HEK293T (cell line): Measurements from ENCODE around the gene XIRP1.

Source experiments
- BHLHE40 ChIP-seq: fragments of 450-650 bp; IDR thresholded peaks from 2 replicates; pipeline ENCODE4 v1.6.1; 2016; ENCODE audit warnings: mild to moderate bottlenecking, moderate library complexity, borderline replicate concordance
- CTBP1 ChIP-seq: fragments of 450-650 bp; IDR thresholded peaks from 2 replicates; pipeline ENCODE4 v1.6.1; 2016; ENCODE audit warnings: borderline replicate concordance
- ELF4 ChIP-seq: fragments of 450-650 bp; IDR thresholded peaks from 2 replicates; pipeline ENCODE4 v1.6.1; 2017; ENCODE audit warnings: antibody characterized with exemption
- FOXA1 ChIP-seq: fragments of 450-650 bp; IDR thresholded peaks from 2 replicates; pipeline ENCODE4 v1.6.1; 2016; ENCODE audit warnings: mild to moderate bottlenecking
- FOXK2 ChIP-seq: fragments of 450-650 bp; IDR thresholded peaks from 2 replicates; pipeline ENCODE4 v1.6.1; 2016; ENCODE audit warnings: mild to moderate bottlenecking
- FOXM1 ChIP-seq: fragments of 450-650 bp; IDR thresholded peaks from 2 replicates; pipeline ENCODE4 v1.6.1; 2017; ENCODE audit warnings: mild to moderate bottlenecking, borderline replicate concordance
- HDGF ChIP-seq: fragments of 450-650 bp; IDR thresholded peaks from 2 replicates; pipeline ENCODE4 v1.6.1; 2017; ENCODE audit warnings: antibody characterized with exemption, borderline replicate concordance
- L3MBTL2 ChIP-seq: fragments of 450-650 bp; conservative IDR thresholded peaks from 2 replicates; pipeline ENCODE4 v1.6.1; 2016; ENCODE audit warnings: mild to moderate bottlenecking
- NFRKB ChIP-seq: fragments of 450-650 bp; IDR thresholded peaks from 2 replicates; pipeline ENCODE4 v1.6.1; 2016; ENCODE audit warnings: mild to moderate bottlenecking, moderate library complexity
- SP1 ChIP-seq: fragments of 450-650 bp; IDR thresholded peaks from 2 replicates; pipeline ENCODE4 v1.6.1; 2017
- SUZ12 ChIP-seq: fragments of 450-650 bp; IDR thresholded peaks from 2 replicates; pipeline ENCODE4 v1.6.1; 2016; ENCODE audit warnings: mild to moderate bottlenecking
- TARDBP ChIP-seq: fragments of 450-650 bp; IDR thresholded peaks from 2 replicates; pipeline ENCODE4 v1.6.1; 2016
- ZNF384 ChIP-seq: fragments of 450-650 bp; IDR thresholded peaks from 2 replicates; pipeline ENCODE4 v1.6.1; 2016
- TF ChIP-seq, protein P1 (sequence below): fragments of 450-650 bp; IDR thresholded peaks from 2 replicates; pipeline ENCODE4 v1.6.1; 2016

DNA sequence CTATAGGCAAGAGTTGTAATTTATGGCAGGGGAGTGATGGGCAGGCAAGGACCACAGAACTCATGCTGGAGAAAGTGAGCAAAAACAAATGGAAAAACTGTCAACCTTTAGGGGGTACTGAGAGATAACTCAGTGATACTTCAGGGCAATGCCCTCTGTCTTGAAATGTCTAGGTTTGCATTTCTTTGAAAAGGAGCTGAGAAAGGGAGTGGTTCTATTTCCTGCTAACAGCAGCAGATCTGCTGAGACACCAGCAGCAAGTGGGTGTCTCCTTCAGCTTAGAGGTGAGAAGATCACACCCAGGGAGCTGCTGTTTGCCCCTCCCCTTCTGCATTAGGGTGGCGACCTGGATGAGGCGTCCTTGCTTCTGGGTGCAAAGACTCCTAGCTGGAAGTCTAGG, 42.3 kb upstream of the XIRP1 start:
- TF ChIP-seq HDGF: no peak
- TF ChIP-seq ZNF384: no peak
- no peak for TF ChIP-seq FOXM1
- no peak for TF ChIP-seq BHLHE40
- TF ChIP-seq ELF4: no peak
- no peak for TF ChIP-seq TARDBP
- TF ChIP-seq, protein P1, sequence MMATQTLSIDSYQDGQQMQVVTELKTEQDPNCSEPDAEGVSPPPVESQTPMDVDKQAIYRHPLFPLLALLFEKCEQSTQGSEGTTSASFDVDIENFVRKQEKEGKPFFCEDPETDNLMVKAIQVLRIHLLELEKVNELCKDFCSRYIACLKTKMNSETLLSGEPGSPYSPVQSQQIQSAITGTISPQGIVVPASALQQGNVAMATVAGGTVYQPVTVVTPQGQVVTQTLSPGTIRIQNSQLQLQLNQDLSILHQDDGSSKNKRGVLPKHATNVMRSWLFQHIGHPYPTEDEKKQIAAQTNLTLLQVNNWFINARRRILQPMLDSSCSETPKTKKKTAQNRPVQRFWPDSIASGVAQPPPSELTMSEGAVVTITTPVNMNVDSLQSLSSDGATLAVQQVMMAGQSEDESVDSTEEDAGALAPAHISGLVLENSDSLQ: no peak
- no peak for TF ChIP-seq FOXK2
- no peak for TF ChIP-seq NFRKB
- TF ChIP-seq FOXA1: no peak
- no peak for TF ChIP-seq SP1
- no peak for TF ChIP-seq L3MBTL2
- TF ChIP-seq SUZ12: no peak
- TF ChIP-seq CTBP1: no peak
